ENCODE results near the gene F12. TPM values are rescaled to one million over a fixed set of nuclear protein-coding genes. Genes with fewer than 3 reads are reported as not detected.

F12 gene
- total RNA-seq, 4 donors from 2014 or later, result 0.59 to 4.5 TPM; not detected in 2

- no peaks in the 10 kb centered on the region for H3K9me3 ChIP-seq
- no peak overlapping the region for H3K4me3 ChIP-seq
- H3K27ac ChIP-seq, result no peak overlapping the region
- WGBS, 2 donors, result 87 to 89% methylated on average over 9 to 16 of the region's 16 CpGs
- peaks cover 3 to 64% of the 10 kb centered on the region in 2 donors for H3K27me3 ChIP-seq
- peaks cover 0 to 24% (median 10%) of the 10 kb centered on the region in 4 donors for H3K4me1 ChIP-seq
- no peak for TF ChIP-seq CTCF (IDR thresholded peaks at IDR 0.05)
- TF ChIP-seq EP300 (IDR thresholded peaks at IDR 0.05), result no peak
- TF ChIP-seq POLR2A (IDR thresholded peaks at IDR 0.05), result no peak
- DNase-seq (ENCODE audit: low spot score in 2 of 2), result no peak
- H3K36me3 ChIP-seq, result no peaks in the 10 kb centered on the region
Observed at GRCh38 chr5:177397875-177398390, 11.4 kb downstream of the F12 start.

- peaks cover 0 to 53% of the 10 kb centered on the region in 2 donors for H3K27me3 ChIP-seq
Observed at GRCh38 chr5:177396807-177397206, 12.6 kb downstream of the F12 start.

GRCh38 chr5:177396078-177396477, 13.3 kb downstream of the F12 start:
- no peaks in the 10 kb centered on the region for H3K9me3 ChIP-seq
- no peak overlapping the region for H3K27ac ChIP-seq
- H3K36me3 ChIP-seq, result no peaks in the 10 kb centered on the region
- no peak for DNase-seq (ENCODE audit: low spot score in 2 of 2)
- no peak for TF ChIP-seq POLR2A (IDR thresholded peaks at IDR 0.05)
- no peak for TF ChIP-seq CTCF (IDR thresholded peaks at IDR 0.05)
- no peak for TF ChIP-seq EP300 (IDR thresholded peaks at IDR 0.05)
- no peak overlapping the region for H3K4me3 ChIP-seq
- H3K27me3 ChIP-seq, result peaks cover 0 to 46% of the 10 kb centered on the region in 2 donors
- peaks cover 0 to 13% (median 4%) of the 10 kb centered on the region in 4 donors for H3K4me1 ChIP-seq
- WGBS, 2 donors, result 38 to 51% methylated on average over 7 to 8 of the region's 8 CpGs

More at GRCh38 chr5:177396807-177397206, 12.6 kb downstream of the F12 start:
- Histone ChIP-seq H3K4me3 (no peak overlapping the region), H3K4me1 (peaks cover 0 to 13% (median 4%) of the 10 kb centered on the region in 4 donors), H3K9me3 (no peaks in the 10 kb centered on the region), H3K36me3 (no peaks in the 10 kb centered on the region), H3K27ac (no peak overlapping the region)
- no peak for TF ChIP-seq POLR2A (IDR thresholded peaks at IDR 0.05)
- no peak for TF ChIP-seq CTCF (IDR thresholded peaks at IDR 0.05)
- no peak for TF ChIP-seq EP300 (IDR thresholded peaks at IDR 0.05)
- DNase-seq (ENCODE audit: low spot score in 2 of 2), result no peak
- 80 to 92% methylated on average over 10 of the region's 10 CpGs for WGBS, 2 donors

GRCh38 chr5:177393990-177394389, 15.4 kb downstream of the F12 start:
- Histone ChIP-seq H3K27ac (no peak overlapping the region), H3K4me1 (peaks cover 0 to 18% (median 0%) of the 10 kb centered on the region in 4 donors), H3K9me3 (no peaks in the 10 kb centered on the region), H3K36me3 (no peaks in the 10 kb centered on the region), H3K27me3 (peaks cover 0 to 32% of the 10 kb centered on the region in 2 donors), H3K4me3 (no peak overlapping the region)
- no peak for TF ChIP-seq EP300 (IDR thresholded peaks at IDR 0.05)
- no peak for TF ChIP-seq CTCF (IDR thresholded peaks at IDR 0.05)
- no peak for TF ChIP-seq POLR2A (IDR thresholded peaks at IDR 0.05)
- DNase-seq (ENCODE audit: low spot score in 2 of 2), result no peak
- WGBS, 2 donors, result 68 to 70% methylated on average over 4 to 5 of the region's 5 CpGs

- no peaks in the 10 kb centered on the region for H3K36me3 ChIP-seq
- no peak overlapping the region for H3K27ac ChIP-seq
- peaks cover 0 to 30% of the 10 kb centered on the region in 2 donors for H3K27me3 ChIP-seq
- no peak for DNase-seq (ENCODE audit: low spot score in 2 of 2)
- H3K9me3 ChIP-seq, result no peaks in the 10 kb centered on the region
- TF ChIP-seq CTCF (IDR thresholded peaks at IDR 0.05) (no peak), EP300 (IDR thresholded peaks at IDR 0.05) (no peak), POLR2A (IDR thresholded peaks at IDR 0.05) (no peak)
- 43 to 54% methylated on average over 1 of the region's 1 CpG for WGBS, 2 donors
- peaks cover 0 to 18% (median 0%) of the 10 kb centered on the region in 4 donors for H3K4me1 ChIP-seq
- no peak overlapping the region for H3K4me3 ChIP-seq
Observed at GRCh38 chr5:177393206-177393765, 16.1 kb downstream of the F12 start.
